ENCODE measurements around the gene HDLBP.

The HDLBP gene

GRCh38 chr2:241227594-241227993 lies 87.9 kb downstream of the HDLBP start:
- no peak for DNase-seq

GRCh38 chr2:241226723-241227572 lies 88.5 kb downstream of the HDLBP start:
- DNase-seq, result no peak

DNA sequence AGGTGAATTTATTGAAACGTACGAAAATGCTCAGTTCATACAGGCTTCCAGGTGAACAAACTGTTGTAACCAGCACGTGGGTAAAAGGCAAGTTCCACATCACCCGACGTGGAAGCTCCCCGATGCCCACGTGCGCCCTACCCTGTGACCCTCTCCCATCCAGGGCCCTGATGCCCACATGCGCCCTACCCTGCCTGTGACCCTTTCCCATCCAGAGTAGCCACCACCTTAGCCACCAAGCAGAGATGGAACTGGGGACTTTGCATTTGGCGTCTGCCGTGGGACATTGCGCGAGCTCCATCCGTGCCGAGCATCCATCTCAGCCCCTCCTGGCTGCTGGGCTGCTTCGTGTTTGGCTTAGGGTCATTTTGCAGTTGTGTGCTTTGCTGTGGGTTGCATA lies 89.5 kb downstream of the HDLBP start:
- no peak for DNase-seq

DNA sequence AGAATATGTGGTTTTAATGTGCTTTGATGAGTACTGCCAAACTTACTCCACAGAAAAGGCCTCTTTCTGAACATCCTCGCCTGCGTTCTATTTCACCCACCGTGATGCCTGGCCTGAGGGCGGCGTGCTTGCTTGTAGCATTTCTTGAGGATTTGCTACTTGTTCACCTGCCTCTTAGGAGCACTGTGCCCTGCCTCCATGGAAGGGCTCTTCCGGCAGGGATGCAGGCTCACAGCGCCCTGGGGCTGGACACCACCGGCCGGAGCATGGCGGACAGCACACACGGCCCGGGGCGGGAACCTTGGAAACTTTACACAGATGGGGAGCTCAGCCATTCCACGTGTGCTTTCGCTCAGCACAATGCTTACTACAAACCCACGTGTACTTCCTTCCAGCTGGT lies 89.9 kb downstream of the HDLBP start:
- no peak for DNase-seq

DNA sequence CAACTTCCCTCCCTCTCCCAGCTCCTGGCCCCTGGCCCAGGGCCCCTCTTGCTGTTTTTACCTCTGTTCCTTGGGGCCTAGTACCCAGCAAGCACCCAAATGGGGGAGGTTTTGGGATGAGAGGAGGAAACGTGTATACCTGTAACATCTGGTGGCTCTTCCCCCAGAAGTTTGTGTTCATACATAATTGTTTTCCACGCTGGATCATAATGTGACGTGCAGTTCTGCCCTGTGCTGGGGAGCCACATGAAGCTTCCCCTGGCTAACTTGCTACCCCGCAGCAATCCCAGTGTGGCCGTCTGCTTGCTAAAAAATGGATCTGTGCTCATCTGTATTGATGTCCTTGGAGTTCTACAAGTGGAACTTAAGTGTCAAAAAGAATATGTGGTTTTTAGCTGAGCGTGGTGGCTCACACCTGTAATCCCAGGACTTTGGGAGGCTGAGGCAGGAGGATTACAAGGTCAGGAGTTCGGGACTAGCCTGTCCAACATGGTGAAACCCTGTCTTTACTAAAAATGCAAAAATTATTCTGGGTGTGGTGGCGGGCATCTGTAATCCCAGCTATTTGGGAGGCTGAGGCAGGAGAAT lies 90.5 kb downstream of the HDLBP start:
- DNase-seq, result no peak

DNA sequence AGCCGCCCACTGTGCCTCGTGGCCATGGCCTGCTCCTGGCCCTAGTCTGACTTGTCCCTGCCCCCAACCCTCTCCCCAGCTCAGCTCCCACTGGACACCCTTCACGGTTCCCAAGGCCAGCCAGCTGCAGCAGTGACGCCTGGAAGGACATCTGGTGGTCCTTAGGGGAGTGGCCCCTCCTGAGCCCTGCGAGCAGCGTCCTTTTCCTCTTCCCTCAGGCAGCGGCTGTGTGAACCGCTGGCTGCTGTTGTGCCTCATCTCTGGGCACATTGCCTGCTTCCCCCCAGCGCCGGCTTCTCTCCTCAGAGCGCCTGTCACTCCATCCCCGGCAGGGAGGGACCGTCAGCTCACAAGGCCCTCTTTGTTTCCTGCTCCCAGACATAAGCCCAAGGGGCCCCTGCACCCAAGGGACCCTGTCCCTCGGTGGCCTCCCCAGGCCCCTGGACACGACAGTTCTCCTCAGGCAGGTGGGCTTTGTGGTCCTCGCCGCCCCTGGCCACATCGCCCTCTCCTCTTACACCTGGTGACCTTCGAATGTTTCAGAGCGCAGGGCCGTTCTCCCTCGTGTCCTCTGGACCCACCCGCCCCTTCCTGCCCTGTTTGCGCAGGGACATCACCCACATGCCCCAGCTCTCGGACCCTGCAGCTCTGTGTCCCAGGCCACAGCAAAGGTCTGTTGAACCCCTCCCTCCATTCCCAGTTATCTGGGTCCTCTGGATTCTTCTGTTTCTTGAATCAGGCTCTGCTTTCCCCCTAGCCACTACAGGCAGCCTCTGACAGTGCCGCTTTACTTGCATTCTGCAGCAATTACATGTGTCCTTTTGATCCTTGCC lies 91.2 kb downstream of the HDLBP start:
- DNase-seq, result no peak

GRCh38 chr2:241223211-241224017 lies 92.1 kb downstream of the HDLBP start:
- no peak for DNase-seq

GRCh38 chr2:241219856-241220356 lies 95.6 kb downstream of the HDLBP start:
- DNase-seq, result no peak

DNA sequence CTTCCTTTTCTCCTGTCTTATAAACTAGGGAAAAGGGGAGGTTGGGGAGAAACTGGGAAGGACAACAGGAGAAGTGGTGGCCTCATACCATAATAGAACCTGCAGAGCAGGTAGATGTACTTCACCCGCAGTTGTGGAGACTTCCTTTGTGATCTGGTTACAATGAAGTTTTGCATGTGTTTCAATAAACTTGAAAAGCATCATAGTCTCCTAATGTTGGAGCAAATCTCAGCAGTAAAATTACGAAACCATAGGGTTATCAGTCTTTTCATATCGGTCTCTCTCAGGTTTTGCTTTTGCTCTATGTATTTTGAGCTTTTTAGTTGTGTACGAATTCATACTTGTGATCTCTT lies 96.5 kb downstream of the HDLBP start:
- DNase-seq, result no peak

GRCh38 chr2:241218131-241219029 lies 97.1 kb downstream of the HDLBP start:
- no peak for DNase-seq

DNA sequence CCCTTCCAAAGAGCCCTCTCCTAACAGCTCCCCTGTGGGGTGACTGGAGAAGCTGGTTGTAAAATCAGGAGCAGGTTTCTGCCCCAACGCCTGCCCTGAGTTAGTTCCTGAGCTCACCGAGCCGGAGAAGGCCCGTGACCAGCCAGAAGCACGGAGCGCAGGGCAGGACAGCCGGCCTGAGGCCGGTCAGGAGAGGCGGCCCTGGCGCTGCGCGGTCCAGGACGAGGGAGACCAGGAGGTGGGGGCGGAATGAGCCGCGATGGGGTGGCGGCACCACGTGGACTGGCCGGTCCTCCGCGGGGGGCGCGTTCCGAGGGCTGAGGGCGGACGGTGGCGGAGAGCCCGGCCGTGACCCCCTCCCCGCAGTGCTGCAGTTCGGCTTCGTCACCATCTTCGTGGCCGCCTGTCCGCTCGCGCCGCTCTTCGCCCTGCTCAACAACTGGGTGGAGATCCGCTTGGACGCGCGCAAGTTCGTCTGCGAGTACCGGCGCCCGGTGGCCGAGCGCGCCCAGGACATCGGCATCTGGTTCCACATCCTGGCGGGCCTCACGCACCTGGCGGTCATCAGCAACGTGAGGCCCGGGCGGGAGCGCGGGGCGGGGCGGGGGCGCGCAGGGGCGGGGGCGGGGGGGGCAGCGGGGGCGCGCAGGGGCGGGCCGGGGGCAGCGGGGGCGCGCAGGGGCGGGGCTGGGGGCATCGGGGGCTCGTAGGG lies 98.0 kb downstream of the HDLBP start:
- DNase-seq, result no peak

DNA sequence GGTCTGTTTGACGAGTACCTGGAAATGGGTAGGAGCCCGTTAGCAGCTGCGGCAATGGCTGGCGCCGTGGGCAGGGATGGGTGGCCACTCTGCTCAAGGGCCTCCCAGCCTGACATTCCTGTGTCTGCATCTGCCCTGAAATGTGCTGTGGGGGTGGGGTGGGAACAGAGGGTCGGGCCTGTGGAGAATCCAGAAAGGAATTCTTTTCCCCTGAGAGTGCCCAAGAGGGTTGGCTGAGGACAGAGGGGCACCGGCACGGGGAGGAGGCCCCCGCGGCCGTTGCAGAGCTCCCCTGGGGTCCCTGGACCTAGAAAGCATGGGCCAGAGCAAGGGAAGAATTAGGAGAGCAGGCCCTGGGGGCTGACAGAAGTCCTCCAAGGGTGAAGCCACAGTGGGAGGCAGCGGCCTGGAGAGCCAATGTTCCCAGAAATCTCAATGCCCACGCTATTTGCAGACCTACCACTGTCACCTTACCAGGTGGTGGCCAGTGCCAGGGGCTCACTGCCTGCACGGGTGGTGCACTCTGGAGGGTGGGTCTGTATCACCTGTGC lies 99.2 kb downstream of the HDLBP start:
- DNase-seq, result no peak

DNA sequence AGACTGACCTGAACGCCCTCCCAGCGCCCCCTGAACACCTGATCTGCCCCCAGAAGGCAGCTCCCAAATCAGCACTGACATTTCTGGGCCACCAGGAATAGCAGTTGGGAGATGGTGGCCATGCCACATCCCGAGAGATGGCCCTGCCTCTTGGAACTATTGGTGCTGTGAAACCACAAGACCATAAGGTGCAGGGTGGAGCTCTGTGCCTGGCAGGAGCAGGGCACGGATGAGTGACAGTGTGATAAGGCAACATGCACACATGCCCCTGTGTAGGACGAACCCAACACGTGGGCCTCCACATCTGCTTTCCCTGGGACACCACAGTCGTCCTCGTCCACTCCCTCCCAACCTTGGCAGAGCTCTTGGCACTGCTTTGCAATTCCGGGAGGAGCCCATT lies 100.1 kb downstream of the HDLBP start:
- DNase-seq, result no peak

GRCh38 chr2:241214766-241215165 lies 100.7 kb downstream of the HDLBP start:
- DNase-seq, result no peak

GRCh38 chr2:241214209-241214608 lies 101.3 kb downstream of the HDLBP start:
- DNase-seq, result no peak

GRCh38 chr2:241213567-241213966 lies 101.9 kb downstream of the HDLBP start:
- DNase-seq, result no peak

DNA sequence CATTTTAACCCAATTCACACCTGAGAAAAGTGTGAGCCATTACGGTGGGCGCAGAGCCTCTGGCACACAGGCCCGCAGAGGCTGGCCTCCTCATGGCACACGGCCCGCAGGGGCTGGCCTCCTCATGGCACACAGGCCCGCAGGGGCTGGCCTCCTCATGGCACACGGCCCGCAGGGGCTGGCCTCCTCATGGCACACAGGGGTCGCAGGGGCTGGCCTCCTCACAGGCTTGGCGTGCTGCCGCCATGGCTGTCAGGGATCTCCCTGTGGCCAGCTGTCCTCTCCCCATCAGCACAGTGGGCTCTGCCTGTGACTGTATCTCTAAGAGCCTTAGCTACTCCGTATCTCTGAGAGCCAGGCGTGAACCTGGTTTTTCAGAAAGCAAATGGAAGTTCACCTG lies 102.4 kb downstream of the HDLBP start:
- no peak for DNase-seq

GRCh38 chr2:241211276-241211675 lies 104.2 kb downstream of the HDLBP start:
- no peak for DNase-seq

DNA sequence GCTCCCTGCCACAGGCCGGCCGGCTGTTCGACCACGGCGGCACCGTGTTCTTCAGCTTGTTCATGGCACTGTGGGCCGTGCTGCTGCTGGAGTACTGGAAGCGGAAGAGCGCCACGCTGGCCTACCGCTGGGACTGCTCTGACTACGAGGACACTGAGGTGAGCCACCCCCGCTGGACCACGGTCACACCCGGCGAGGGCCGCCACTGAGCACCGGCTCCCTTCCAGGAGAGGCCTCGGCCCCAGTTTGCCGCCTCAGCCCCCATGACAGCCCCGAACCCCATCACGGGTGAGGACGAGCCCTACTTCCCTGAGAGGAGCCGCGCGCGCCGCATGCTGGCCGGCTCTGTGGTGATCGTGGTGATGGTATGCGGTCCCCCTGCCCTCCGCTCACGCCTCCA lies 106.2 kb downstream of the HDLBP start:
- DNase-seq, result no peak

DNA sequence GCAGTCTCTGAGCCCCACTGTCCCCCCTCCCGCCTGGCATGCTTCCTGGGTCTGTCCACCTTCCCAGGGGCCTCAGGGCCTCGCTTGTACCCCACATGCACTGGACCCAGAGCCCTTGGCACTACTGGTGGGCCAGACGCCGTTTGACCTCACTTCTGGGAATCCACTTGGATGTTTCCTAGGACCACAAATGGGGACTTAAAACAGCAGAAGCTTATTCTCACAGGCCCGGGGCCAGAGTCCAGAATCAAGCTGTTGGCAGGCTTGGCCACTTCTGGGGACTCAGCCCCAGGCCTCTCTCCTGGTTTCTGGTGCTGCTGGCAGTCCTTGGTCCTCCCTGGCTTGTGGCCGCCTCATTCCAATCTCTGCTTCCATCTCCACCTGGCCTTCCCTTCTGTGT lies 107.4 kb downstream of the HDLBP start:
- DNase-seq, result no peak

DNA sequence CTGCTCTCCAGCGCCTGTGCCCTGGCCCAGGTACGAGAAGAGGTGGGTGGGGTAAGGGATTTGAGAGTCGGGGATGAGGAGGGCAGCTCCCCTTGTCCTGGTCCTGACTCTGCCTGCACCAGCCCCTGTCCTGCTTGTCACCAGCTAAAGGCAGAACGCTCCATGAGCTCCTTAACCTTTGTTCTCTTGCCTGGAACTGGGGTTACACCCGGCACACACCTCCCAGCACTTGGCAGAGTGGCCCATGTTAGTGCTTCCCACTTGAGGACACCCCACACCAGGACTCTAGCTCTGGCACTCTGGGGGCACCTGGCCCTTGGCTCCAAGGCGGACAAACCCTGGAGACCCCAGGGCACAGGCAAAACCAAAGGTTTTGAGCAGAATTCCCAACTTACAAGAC lies 107.8 kb downstream of the HDLBP start:
- DNase-seq, result no peak
